ENCODE results near the gene HNMT. TPM values are rescaled to one million over a fixed set of nuclear protein-coding genes. Genes with fewer than 3 reads are reported as not detected.
A peak's percentile ranks its signal among the peaks of the same experiment; 100 is the strongest.

HNMT gene
- total and polyA plus RNA-seq, 2 of the 13 experiments (the other 11 are each of a cell fraction or from before 2014, with no cell fraction given), result 279 to 309 TPM

DNA sequence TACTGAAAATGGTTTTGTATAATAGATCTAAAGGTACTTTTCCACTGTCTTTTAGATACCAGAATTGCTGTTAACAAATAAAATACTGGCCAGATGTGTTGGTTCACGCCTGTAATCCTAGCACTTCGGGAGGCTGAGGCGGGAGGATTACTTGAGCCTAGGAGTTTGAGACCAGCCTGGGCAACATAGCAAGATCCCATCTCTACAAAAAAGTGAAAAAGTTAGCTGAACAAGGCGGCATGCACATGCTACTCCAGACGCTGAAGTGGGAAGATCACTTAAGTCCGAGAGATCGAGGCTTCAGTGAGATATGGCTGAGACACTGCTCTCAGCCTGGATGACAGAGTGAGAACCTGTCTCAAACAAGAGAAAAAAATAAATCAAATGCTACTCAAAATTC lies 2.8 kb downstream of the HNMT start:
- DNase-seq (ENCODE audit: low spot score), result no peak
- Histone ChIP-seq H3K4me3 (replicated peaks in 1 of 3; ENCODE audit: insufficient read depth in 1 of 3, low read depth in 2 of 3, low read length in 3 of 3) (peak overlapping the region; percentile 66 to 85 (median 82)), H3K27me3 (ENCODE audit: control insufficient read depth in 1 of 2, insufficient read depth in 2 of 2, low read length in 2 of 2) (no peaks in the 10 kb centered on the region; a peak in 2 of 5 replicates), H3K27ac (ENCODE audit: extremely low read length, insufficient read depth, low read length) (peak overlapping the region; percentile 100), H3K36me3 (replicated peaks in 1 of 2; ENCODE audit: control insufficient read depth in 1 of 2, insufficient read depth in 2 of 2, low read length in 2 of 2) (peaks cover 6 to 18% of the 10 kb centered on the region in 2 experiments), H2AFZ (ENCODE audit: low read length) (no peak overlapping the region), H3K4me2 (ENCODE audit: low read depth, low read length) (peak overlapping the region; percentile 92), H3K4me1 (ENCODE audit: insufficient read depth, low read length) (peaks cover 72% of the 10 kb centered on the region), H4K20me1 (ENCODE audit: insufficient read depth, low read length) (no peaks in the 10 kb centered on the region), H3K9me3 (ENCODE audit: low read length) (no peaks in the 10 kb centered on the region), H3K9ac (ENCODE audit: insufficient read depth, low read depth, low read length) (peak overlapping the region; percentile 99), H3K79me2 (ENCODE audit: insufficient read depth, low read length) (peaks cover 86% of the 10 kb centered on the region)
- FAIRE-seq, result no peak
- ATAC-seq, result no peak
- BruUV-seq (replicated peaks), result no TSS peak
- in situ Hi-C loops (cut with HindIII; ENCODE audit: extremely low pct_ligation_motif_present, low pct_unique_long_range_greater_than_20kb), result no loop called here
- intact Hi-C loops (cut with micrococcal nuclease; ENCODE audit: unreplicated experiment), result no loop called here
- 25% methylated on average over 7 of the region's 7 CpGs for WGBS (ENCODE audit: low lambda C conversion rate)
- ChIA-PET POLR2A (interaction anchor here (0.6 to 9.4 kb wide), 6 partner anchors 8 to 456 kb away, joined by 3 to 733 read pairs (median 24); no protein-coding TSS in a partner anchor), CTCF (ENCODE audit: low intra/inter-chr PET ratio, low total read pairs) (no interaction called here)
- TF ChIP-seq ZBED4 (CRISPR knock-in tag; IDR thresholded peaks at IDR 0.05; ENCODE audit: borderline replicate concordance), result 0 out of 2 replicates have a peak, but pooled peaks have one; percentile 8
- TF ChIP-seq ZNF432 (CRISPR knock-in tag; IDR thresholded peaks at IDR 0.05; ENCODE audit: borderline replicate concordance), result no peak
- TF ChIP-seq, protein P1, sequence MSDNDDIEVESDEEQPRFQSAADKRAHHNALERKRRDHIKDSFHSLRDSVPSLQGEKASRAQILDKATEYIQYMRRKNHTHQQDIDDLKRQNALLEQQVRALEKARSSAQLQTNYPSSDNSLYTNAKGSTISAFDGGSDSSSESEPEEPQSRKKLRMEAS (IDR thresholded peaks at IDR 0.05), result peak; percentile 35; the same call in 1 of the 2 replicates
- TF ChIP-seq ZNF260 (CRISPR knock-in tag; IDR thresholded peaks at IDR 0.05; ENCODE audit: borderline replicate concordance, low read depth), result no peak
- peak in 1 of 2 experiments; percentile 44; a peak in 1 of 4 replicates for TF ChIP-seq POLR2A (IDR thresholded peaks at IDR 0.05; ENCODE audit: insufficient read depth in 1 of 2, low read depth in 2 of 2, low read length in 2 of 2)
- TF ChIP-seq ATF1 (CRISPR knock-in tag; IDR thresholded peaks at IDR 0.05), result peak; percentile 36; the same call in 1 of the 2 replicates
- peak; percentile 59; the same call in 1 of the 2 replicates for TF ChIP-seq CBX5 (CRISPR knock-in tag; IDR thresholded peaks at IDR 0.05; ENCODE audit: borderline replicate concordance)
- 0 out of 2 replicates have a peak, but pooled peaks have one; percentile 44 for TF ChIP-seq ZNF136 (CRISPR knock-in tag; IDR thresholded peaks at IDR 0.05; ENCODE audit: low read depth)
- TF ChIP-seq BATF2 (CRISPR knock-in tag; IDR thresholded peaks at IDR 0.05), result no peak
- TF ChIP-seq ZC3H4 (CRISPR knock-in tag; IDR thresholded peaks at IDR 0.05; ENCODE audit: borderline replicate concordance), result 0 out of 2 replicates have a peak, but pooled peaks have one; percentile 59
- TF ChIP-seq STAT6 (CRISPR knock-in tag; IDR thresholded peaks at IDR 0.05; ENCODE audit: borderline replicate concordance), result no peak
- TF ChIP-seq, protein P2, sequence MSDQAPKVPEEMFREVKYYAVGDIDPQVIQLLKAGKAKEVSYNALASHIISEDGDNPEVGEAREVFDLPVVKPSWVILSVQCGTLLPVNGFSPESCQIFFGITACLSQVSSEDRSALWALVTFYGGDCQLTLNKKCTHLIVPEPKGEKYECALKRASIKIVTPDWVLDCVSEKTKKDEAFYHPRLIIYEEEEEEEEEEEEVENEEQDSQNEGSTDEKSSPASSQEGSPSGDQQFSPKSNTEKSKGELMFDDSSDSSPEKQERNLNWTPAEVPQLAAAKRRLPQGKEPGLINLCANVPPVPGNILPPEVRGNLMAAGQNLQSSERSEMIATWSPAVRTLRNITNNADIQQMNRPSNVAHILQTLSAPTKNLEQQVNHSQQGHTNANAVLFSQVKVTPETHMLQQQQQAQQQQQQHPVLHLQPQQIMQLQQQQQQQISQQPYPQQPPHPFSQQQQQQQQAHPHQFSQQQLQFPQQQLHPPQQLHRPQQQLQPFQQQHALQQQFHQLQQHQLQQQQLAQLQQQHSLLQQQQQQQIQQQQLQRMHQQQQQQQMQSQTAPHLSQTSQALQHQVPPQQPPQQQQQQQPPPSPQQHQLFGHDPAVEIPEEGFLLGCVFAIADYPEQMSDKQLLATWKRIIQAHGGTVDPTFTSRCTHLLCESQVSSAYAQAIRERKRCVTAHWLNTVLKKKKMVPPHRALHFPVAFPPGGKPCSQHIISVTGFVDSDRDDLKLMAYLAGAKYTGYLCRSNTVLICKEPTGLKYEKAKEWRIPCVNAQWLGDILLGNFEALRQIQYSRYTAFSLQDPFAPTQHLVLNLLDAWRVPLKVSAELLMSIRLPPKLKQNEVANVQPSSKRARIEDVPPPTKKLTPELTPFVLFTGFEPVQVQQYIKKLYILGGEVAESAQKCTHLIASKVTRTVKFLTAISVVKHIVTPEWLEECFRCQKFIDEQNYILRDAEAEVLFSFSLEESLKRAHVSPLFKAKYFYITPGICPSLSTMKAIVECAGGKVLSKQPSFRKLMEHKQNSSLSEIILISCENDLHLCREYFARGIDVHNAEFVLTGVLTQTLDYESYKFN (CRISPR knock-in tag; conservative IDR thresholded peaks at IDR 0.05), result 0 out of 2 replicates have a peak, but pooled peaks have one; percentile 14

Data from HepG2 (cell line).